COLO668 (cell line): ENCODE measurements around the gene ADARB1.

Source experiments
- DNase-seq: peaks from one replicate; lab custom pipeline; 2025; ENCODE audit not compliant: unreplicated experiment; lab: John Stamatoyannopoulos, UW

The ADARB1 gene

DNA sequence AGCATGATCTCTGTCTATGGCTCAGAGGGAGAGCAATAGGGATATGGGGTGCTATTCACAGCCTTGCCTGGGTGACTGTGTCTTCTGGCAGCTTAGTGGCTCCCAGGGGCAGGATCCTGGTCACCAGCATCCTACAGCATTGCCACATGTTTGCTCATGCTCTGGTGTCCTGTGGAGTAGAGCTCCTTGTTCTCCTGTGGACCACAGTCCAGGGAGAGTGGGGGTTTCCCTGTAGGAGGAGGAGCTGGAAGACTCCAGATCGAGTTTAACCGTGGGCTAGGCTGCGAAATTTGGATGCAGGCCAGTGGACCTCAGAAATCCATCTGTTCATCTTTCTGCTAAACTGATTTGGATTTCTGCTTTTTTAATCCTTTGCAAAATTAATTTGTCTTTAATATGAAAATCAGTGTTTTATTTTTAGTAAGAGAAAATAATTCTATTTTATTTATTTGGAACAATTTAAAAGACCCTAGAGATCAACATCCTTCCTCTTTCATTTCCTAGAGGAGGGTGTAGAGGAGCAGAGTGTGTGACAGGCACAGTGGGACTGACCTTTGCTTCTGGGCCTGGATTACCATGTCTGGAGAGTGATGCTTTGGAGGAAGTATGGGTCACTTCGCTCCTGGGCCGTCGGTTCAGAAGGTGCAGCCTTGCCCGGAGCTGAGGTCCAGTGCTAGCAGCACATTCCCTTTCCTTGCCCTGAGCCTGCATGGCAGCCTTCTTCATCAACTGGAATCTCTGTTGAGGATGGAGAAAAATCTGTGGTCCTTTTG, 17.4 kb downstream of the ADARB1 start:
- DNase-seq: no peak

DNA sequence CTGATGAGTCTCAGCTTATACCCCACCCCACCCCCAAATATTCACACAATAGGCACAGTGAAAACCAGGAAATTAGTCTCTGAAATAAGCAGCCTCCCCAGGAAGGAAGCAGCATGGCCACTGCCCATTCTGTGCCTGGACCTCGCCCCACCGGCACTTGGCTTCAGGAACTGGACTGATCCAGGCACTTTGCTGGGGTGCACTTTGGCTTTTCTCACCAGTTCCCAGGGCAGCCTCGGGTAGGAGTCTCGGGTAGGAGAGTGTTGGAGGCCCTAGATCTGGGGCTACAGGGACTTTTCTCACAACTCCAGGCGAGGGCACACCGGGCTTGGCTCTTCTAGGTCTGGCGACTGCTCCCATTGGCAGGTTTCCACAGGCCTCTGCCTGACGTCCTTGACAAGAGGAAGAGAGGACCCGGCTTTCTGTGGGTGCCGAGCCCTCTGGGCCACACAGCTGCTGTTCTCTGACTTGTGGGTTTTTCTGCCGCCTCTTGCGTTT, 18.7 kb downstream of the ADARB1 start:
- DNase-seq: no peak

DNA sequence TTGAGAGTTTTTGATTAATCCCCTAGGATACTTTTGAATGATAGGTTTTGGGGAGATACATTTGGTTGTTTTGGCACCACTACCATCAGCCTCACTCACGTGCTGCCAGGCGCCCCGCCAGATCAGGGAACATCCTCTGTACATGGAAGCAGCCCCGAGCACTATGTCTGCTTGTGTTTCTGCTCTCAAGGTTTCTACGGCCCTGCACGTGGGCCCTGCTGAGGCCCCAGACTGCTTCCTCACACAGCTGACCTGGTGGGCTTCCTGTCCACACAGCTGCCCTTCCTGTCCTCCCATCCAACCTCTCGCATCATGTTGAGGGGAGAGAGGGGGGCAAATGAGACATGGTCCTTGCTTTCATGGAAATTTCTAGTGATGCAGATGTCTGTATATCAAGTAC, 20.0 kb downstream of the ADARB1 start:
- no peak for DNase-seq

DNA sequence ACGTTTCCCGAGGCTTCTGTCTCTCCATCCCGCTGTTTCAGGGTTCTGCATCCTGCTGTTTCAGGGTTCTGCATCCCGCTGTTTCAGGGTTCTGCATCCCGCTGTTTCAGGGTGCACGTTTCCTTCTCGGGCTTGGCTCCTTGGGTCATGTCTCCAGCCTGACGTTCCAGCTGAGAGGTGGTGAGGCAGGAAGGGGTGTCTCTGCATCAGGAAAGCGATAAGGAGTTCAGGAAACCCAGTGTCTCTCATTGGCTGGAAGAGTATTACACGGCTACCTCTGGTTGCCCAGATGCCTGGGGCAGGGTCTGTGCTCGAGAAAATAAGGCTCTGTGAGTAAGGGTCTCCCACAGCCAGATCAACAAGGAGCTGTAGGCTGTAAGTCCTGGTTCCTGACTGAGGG, 21.1 kb downstream of the ADARB1 start:
- DNase-seq: no peak

DNA sequence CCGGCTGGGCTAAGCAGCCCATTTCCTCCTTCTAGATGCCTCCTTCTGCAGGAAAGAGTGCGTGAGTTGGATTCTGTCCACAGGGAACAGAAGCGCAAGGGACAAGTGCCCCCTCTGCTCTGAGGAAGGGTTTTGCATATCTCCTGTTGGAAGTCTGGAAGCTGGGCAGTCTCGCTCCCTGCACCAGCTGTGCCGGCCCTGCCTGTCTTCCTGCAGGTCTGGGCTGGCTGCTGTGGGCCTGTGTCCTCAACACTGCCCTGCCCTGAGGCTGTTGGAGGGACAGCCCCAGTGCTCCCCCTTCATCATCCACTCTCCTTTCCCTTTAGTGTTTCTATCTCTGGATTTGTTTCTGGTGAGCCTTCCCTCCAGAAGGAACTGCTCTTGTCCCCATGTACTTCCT, 21.8 kb downstream of the ADARB1 start:
- no peak for DNase-seq

DNA sequence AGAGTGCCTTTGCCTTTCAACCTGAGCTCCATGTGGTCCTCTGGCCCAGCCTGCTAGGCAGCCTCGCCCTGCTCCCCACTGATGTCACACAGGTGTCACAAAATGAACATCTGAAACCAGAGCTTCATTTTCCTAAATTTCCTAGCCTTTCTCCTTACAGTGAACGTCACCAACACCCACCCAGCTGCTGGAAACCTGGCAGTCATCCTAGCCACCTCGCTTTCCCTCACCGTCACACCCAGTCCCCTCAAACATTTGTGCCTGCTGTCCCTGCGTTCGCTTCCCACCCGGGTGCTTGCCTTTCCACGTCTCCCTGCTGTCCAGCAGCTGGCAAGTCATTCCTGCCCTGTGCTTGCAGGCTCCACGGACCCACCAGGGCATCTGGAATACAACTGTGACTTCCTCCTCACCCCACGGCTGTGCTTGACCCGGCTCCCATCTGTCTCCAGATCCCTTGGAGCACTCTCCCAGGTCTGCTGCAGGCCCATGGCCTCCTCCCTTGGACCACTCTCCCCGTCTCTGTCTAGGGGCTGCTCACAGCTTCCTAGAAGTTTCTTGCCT, 23.5 kb downstream of the ADARB1 start:
- DNase-seq: no peak

DNA sequence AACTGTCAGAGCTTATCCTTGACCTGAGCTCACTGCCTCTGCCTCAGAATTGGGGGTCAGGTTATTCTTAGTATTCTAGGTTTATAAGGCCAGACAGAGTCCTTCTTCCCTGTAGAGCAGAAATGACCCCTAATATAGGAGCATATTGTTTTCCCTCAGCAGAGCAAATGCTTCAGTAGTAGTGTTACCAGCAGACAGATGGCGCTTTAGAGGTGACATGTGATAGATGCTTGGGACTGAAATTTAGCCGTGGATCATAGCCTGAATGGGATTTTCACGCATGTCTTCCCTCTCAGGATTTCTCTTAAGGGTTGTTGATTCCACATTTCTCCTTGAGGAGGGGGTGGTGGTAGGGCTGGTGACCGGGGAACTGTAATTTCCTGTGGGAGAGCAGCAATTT, 24.5 kb downstream of the ADARB1 start:
- DNase-seq: no peak

DNA sequence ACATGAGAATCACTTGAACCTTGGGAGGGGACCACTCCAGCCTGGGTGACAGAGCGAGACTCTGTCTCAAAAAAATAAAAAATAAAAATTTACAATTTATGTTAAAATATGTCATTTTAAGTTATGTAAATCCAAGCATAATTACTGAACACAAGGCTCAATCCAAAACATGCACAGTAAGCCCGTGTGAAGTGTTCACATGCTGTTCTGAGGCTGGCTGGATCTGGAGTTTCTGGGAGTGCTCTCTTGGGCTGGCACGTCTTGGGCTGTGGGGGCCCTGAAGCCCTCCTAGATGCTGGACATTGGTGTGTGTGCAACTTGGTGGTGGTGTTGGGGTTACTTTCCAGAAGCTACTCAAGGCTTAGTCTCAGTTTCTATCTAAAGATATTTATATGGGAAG, 25.2 kb downstream of the ADARB1 start:
- no peak for DNase-seq

DNA sequence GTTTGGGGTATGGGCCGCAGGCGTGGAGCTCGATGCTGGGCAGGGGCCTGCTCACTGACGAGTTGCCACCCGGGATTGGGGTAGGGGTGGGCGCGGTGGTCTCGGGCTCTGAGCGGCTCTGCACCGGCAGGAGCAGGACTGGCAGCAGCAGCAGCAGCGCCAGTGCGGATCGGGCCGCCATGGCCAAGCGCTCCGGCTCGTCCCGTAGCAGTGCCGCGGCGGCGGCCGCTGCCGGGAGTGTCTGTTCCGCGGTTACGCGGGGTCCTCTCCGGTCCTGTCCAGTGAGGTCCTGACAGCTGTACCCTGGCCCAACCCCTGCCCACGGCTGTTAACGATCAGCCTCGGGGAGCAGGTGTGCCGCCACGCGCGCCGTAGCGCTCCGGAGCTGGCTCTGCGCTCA, 26.5 kb downstream of the ADARB1 start:
- no peak for DNase-seq

DNA sequence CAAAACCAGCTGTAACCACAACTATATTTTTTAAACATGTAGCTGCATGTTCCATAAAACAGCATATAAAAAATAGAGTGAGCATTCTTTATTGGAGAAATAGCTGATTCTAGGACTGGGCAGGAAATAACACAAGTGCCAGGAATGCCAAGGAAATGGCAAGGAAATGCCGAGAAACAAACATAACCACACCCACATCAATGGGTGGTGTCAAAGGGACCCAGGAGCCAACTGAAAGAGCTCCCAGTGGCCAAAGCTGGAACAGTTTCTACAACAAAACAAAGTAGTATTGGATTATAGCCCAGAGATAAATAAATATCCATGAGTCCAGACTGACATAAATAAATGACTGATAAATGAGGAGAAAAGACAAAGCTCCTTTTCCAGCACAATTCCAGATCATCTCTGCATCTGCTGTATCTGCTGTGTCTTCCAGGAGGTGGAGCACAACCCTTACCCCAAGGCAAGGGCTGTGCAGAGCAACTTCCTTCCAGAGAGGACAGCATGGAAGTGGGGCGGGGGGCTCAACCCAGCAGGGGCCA, 28.1 kb downstream of the ADARB1 start:
- DNase-seq: no peak

DNA sequence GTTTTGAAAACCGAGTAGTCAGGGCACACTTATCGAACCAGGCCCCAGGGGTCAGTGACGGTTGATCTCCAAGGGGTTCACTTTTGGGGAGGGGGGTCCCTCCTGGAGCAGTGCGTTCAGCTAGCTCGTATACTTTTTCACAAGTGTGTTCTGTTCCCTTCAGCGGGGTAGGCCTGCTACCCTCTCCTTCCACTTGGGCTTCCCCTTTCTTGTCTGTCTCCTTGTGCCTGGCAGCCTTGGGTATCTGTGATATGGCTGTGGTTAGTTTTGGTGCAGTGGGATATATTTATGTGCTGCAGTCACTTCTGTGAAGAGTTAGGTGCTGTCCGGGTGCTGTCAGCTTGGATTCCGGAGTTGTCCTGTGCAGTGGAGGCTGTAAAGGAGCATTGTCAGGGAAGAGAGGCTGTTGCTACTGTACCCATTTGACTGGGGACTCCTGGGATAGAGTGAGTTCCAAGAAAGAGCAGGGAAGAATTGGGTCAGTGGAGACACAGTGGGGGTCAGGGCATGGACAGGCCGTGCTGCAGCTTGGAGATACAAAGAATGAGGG, 29.7 kb downstream of the ADARB1 start:
- no peak for DNase-seq

DNA sequence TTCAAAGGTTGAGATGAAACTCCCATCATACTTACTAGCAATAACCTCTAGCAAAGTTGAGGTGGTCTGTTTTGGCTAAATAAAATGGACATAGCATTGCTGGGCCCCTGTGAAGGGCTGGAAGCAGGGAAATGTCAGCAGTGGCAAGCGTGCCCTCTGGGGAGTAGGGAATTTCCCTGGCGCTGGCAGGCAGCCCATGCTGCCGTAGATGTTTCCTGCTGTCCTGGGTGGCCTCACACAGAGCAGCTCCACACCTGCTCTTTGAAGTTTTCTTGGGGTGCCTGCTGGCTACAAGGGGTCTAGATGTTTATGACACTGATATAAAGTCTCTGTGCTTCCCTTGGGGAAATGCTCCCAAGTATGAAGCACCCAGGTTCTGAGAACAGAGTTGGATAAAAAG, 30.2 kb downstream of the ADARB1 start:
- peak; percentile 27 for DNase-seq

DNA sequence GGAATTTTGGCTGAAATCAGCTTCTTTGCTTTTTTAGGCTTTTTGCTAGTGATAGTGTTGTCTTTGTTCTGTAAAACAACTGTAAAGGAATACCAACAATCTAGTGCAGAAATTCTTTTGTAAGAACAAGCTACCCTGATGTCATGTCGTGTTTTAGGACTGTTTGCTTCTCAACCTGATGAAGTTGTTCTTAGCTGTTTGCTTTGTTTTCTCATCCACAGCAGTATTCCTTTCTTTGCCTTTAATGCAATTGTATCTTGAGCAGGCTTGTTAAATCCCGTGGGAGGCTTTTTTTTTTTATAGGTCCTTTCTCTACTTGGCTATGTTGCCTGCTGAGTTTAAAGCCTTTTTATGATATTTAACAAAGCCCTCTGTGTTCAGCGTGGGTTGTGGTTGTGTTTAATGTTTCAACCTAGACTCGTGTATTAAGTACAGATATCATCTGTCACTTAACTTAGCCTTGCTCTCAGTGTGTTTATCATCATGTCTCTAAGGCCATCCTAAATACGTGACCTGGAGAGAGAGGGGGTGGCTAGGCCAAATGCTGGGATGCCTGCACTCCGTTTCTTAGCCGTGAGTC, 31.6 kb downstream of the ADARB1 start:
- no peak for DNase-seq

DNA sequence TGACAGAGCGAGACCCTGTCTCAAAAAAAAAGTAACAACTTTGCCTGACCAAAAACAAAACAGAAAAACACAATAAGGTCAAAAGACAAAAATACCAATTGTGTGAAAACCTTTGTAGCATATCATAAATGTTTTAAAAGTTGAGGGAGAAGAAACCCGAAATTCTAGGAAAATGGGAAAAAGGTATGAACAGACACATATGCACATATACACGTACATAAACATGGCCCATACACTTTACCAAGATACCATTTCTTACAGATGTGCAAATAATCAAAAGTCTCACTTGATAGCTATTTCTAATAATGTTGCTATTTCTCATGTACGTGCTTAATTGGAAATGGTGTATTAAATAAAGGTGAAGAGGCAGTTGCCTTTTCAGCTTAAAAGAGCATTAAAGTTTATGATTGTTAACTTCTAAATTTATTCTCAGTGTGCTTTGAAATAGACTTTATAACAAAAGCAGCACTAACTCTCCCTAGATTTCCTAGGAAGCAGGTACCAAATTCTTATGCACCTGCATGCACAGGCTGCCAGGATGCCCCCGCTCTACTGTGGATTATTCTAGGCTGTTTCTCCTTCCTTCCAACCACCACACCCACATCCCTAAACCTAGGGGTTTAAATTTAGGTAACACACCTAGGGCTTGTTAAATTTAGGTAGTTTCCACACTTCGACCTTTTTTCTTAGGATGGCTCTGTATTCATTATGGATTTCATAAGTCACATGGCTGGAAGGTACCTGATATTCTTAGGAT, 33.8 kb downstream of the ADARB1 start:
- DNase-seq: no peak

DNA sequence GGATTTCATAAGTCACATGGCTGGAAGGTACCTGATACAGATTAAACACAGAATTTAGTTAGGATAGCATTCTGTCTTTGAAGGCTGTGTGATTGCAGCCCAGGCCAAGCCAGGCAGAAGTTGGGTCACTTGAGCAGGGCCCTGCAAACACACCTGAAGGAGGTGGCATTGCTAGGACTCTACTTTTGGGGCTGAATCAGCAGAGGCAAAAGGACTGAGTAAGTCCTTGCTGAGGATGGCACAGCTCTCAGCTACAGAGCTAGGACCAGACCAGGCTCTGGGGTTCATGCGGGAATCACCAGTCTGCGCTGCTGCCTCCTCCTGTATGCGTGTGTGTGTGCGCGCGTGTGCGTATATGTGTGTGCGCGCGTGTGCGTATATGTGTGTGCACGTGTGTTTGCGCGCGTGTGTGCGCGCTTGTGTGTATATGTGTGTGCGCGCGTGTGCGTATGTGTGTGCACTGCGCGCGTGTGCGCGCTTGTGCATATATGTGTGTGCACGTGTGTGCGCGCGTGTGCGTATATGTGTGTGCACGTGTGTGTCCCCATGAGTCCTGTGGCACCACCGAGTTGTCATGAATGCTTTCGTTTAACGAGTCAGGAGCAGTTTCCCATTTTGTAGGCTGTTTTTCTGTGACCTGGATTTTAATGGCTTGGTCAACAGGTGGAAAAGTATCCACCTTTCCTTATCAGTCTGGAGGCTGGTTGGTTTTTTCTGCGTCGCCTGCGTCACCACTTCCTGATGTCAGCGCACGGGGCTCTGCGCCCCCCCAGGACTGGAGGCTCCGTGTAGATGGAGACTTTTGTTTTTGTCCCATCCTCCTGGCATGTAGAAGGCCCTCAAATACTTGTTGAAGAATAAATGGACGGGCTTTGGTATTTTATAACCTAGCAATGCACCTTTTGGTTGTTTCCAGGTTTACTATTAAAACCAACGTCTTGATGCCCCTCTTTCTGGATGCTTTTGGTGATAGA, 34.7 kb downstream of the ADARB1 start:
- DNase-seq: no peak

DNA sequence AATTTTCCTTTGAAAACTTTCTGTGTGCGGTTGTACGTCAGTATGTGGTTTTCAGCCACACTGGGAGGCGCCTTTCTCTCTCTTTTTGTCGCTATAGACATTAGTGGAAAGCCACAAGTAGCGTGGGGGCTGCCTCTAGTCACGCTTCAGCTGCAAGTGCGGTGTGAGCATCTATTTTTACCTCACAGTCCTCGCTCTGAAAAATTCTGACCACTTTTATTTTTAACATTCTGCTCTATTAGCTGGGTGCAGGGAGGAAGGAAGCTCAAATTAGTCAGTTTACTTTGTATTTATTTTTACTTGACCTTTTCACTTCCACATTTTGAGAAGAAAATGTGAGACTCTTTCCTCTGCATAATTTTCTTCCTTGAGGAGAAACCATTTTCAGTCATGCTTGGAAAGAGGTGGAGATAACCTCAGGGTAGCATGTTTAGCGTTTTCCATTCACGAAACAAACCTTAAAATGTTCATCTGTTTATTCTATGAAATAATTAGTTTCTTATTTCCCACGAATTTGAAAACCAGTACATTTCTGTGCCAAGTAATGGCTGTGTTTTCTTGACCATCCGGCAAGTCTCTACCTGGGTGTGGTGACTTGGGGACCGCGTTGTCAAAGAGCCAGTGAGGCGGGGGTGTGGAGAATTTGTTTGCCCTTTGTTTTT, 35.6 kb downstream of the ADARB1 start:
- DNase-seq: no peak

DNA sequence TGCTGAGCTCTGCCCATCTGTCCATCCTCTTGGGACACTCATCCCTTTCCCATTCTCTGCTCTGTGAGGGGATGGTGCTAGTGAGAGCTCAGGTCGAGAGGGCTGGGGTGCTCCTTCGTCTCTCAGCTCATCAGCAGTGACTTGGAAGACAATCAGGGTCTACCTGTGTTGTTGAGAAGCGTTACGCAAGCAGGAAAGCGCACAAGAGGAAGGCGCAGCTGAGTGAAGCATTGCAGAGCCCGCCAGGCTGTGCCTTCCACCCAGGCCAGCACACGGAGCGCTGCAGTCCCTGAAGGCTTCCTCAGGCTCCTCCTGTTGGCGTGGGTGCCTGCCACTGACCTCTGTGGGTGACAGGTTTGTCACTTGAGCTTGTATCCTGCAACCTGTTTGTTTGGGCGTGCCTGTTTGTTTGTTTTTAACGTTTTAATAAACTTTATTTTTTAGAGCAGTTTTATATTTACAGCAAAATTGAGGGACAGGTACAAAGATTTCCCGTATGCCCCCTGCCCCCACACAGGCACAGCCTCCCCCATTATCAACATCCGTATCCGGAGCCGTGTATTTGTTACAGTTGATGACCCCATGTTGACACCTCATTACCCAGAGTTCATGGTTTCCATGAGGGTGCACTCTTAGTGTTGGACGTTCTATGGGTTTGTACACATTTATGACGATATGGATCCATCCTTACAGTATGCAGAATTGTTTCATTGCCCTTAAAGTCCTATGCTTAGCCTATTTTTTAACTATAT, 36.7 kb downstream of the ADARB1 start:
- DNase-seq: no peak

DNA sequence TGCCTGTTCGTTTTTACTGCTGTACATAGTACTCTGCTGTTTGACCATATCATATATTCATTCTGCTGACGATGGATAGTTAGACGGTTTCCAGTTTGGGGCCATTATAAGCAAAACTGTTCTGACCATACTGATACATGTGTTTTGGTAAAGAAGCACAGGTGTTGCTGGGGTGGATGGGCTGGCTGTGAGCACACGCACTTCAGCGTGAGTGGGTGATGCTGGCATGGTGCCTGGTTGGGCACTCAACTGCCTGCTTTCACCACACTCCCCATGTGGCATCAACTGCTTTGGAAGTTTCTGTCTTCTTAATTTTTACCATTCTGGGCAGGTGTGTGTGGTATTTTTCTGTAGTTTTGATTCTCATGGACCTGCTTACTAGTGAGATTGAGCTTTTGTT, 37.3 kb downstream of the ADARB1 start:
- no peak for DNase-seq

DNA sequence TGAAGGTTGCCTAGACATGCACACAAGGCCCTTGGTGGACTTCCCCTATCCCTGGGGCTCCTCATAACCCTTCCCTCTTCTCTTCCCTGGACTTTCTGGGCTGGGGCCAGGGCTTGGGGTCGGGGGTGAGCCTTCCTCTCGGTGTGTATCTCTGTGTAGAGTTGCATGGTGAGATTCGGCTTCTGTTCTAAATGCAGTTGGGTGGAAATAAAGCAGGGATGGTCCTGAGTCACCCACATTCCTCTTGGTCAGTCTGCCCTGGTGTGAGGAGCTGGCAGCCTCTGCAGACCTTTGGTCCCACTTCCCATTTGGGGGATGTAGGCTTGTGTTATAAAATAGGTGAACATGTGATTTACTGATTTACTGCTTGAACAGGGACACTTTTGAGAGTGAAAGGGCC, 38.0 kb downstream of the ADARB1 start:
- DNase-seq: no peak
